ELF-1 (cell line): Measurements from ENCODE around the gene SFMBT1.

Experiments used
- DNase-seq: peaks from one replicate; pipeline ENCODE4 v3.0.0-alpha.2; 2016; ENCODE audit warnings: low read depth, low spot score

SFMBT1 gene

DNA sequence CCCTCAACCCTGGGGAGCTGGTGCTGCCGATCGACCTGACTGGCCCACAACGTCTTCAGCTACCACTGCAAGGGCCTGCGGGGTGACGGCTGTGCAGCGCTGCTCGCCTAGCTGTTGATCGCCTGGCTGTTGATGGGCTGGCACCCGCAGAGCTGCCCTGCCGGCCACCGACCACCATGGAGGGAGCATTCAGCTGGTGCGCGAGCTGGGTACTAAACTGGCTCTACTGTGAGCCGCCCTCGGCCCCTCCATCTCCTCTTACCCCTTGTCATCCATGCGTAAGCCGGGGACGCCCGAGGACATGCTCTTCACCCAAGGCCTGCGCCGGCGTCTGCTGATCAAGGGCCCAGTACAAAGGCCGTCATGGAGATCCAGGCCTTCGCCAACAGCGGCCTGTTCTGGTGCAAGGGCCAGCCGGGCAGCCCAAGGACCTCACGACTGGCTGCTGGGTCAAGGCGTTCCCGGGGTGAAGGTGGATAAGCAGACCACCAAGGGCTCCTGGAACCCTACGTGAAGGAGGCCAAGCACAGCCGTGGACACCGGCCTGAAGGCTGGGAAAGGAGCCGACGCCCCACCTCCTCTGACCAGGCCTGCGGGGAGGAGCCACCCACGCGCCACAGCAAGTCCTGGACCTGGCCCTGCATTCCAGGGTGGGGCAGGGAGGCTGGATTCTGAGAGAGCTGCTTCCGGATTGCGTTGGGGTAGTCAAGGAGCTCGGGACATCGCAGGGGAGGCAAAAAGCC lies 46.9 kb downstream of the SFMBT1 start:
- peak; percentile 48 for DNase-seq

DNA sequence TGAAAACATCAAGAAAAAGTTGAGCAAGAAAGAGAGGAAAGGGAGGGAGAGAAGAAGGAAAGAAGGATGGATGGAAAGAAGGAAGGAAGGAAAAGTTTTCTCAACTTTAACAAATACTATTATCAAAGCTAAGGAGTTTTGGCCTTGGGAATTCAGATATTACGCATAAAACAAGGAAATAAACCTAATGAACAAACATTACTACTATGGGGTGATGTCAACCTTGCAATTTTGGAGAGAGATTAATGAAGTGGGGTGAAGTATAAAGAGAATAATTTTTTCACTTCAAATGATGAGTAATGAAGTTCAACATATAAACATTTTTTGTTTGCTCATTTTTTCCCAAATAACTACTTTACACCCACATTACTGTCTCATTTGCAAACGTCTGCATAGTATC lies 55.2 kb downstream of the SFMBT1 start:
- no peak for DNase-seq

DNA sequence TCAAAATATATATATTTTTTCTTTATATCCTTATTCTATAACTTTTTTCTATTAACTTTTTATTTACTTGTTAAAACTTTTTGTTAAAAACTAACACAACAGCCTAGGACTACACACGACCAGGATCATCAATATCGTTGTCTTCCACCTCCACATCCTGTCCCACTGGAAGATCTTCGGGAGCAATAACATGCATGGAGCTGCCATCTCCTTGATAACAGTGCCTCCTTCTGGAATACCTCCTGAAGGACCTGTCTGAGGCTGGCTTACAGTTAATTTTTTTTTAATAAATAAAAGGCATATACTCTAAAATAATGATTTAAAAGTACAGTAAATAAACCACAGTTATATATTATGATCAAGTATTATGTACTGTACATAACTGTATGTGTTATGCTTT lies 58.9 kb downstream of the SFMBT1 start:
- no peak for DNase-seq

DNA sequence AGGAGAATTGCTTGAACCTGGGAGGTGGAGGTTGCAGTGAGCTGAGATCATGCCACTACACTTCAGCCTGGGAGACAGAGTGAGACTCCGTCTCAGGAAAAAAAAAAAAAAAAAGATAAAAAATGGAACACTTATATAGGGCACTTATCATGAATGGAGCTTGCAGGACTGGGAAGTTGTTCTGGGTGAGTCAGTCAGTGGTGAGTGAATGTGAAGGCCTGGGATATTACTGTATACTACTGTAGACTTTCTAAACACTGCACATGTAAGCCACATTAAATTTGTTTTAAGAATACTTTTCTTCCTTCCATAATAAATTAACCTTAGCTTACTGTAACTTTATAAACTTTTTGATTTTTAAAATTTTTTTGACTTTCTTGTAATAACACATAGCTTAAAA lies 59.8 kb downstream of the SFMBT1 start:
- DNase-seq = no peak

DNA sequence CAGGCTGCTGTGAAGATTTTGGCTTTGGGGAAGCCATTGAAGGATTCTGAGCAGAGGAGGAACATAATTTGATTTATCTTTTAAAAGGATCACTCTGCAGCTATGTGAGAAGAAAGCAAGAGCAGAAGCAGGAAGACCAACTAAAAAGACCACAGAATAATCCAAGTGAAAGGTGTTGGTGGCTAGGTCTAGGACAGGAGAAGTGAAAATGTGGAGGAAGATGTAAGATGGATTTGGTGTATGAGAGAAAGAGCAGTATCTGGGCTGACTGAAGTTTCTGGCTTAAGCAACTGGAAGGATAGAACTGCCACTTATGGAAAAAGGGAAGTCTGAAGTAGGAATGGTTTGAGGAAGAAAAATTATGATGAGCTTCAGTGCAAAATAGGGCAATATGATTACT lies 62.0 kb downstream of the SFMBT1 start:
- no peak for DNase-seq

DNA sequence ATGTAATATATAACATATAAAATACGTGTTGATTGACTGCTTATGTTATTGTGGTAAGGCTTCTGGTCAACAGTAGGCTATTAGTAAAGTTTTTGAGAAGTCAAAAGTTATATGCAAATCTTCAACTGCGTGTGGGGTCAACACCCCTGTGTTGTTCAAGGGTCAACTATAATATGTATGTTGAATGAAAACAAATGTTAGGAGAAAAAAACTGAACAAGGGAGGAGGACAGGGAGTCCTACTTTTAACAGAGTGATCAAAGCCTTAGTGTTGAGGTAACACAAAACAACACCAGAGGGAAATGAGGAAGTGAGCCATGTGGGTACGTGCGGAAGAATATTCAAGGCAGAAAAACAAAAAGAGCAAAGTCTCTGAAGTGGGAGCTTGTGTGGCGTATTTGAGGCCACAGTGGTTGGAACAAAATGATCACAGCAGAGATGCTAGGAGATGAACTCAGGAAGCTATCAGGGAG lies 62.5 kb downstream of the SFMBT1 start:
- no peak for DNase-seq

DNA sequence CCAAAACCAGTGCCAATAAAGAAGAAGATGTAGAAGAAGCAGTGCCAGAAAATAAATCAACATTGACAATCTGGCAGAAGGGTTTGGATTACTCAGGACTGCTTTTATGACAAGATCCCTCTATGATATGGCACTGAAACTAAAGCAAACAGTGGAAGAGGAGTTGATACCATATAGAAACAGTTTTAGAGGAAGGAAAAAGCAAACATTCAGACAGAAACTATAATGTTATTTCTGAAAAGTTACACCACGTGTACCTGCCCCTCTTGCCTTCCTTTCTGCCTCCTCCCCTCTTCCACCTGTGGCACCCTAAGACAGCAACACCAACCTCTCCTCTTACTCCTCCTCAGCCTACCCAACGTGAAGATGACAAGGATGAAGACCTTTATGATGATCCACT lies 63.0 kb downstream of the SFMBT1 start:
- DNase-seq = no peak

DNA sequence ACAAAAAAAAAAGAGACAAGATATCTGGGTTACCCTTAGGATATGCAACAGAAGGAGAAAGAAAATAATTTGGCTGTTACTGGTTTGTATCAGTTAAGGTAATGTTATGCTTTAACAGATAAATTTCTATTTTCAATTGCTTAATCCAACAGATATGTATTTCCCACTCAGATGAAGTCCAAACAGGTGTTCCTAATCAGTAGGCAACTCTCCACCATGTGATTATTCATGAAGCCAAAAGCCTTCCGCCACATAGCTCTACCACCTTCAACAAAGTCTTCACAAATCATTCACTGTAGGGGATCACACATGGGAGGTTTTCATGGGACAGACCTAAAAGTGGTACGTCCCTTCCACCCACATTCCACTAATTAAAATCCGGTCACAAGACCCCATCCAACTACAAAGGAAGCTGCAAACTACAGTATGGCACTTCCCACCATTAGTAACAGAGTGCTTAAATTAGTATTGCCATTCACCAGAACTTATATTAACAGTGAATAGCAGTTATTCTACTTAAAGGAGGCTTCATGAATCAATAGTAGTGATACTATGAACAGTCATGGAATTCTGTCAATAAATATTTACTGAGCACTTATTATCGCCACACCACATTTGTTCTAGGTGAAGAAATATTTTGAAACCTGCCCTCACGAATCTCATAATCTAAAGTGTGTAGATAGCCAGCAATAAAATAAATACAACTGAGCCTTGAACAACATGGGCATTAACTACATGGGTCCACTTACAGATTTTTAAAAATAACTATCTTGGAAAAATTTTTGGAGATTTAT lies 66.5 kb downstream of the SFMBT1 start:
- DNase-seq = no peak

DNA sequence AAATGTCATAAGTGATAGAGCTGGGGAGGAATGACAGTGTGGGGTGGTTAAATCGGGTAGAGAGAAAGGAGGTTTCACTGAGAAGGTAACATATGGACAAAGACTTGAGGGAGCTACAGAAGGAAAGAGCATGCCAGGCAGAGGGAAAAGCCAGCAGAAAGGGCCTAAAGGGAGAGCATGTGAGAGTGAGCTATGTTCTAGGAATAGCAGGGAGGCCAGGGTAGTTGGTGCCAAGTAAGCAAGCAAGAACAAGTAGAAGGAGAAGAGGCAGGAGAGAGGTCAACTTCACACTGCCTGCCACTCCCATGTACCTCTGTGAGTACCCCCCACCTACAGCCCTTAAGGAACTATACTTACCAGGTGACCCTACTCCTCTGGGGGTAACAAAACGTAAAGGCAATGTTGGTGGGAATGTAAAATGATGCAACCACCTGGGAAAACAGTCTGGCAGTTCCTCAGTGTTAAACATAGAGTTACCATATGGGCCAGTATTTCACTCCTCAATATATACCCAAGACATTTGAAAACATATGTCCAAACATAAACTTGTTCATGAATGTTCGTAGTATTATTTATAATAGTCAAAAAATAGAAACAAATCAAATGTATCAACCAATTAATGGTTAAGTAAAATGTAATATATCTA lies 67.6 kb downstream of the SFMBT1 start:
- no peak for DNase-seq

DNA sequence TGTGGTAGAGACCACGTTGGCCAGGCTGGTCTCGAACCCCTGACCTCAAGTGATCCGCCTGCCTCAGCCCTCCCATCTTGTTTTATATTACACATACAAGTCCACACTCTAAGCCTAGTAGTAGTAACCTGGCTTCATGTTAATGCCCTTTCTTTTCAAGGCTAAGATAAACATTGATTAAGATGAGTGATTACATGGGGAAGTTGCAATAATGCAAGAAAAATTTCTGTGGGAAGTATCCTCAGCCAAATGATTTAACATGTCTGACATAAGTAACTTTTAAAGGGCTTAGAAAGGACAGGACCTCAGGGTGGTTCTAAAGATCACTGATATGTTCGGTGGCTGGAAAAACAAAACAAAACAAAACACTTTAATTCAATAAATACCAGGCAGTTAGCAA lies 72.1 kb downstream of the SFMBT1 start:
- no peak for DNase-seq

DNA sequence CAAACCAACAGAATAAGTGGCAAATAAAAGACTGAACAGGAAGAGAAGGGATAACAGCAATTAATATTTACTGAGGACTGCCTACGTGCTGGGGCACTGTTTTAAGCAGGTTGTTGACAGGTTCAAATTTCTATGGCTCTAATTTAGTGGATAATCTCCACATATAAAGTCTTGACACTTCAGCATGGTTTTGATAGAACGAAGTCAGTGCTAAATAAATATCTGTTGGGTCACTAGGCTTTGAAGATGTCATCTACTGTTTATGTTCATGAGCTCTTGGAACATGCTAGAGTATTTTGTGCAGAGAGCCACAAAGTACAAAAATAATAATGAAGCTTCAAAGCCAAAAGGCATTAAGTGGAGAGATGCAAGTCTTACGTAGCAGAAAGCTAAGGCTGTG lies 74.0 kb downstream of the SFMBT1 start:
- no peak for DNase-seq

DNA sequence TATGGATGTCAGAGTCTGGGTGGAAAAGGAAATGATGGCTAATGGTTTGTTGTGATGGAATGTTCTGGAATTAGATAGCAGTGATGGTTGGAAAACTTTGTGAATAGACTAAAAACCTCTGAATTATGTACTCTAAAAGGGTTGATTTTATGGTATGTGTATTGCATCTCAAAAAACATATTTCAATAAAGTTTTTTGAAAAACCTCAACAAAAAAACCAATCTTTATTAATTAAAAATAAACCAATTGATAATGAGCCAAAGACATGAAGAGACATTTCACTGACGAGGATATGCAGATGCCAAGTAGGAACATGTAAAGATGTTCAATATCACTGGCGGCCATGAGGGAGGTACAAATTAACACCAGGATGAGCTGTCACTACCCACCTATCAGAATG lies 78.5 kb downstream of the SFMBT1 start:
- no peak for DNase-seq

DNA sequence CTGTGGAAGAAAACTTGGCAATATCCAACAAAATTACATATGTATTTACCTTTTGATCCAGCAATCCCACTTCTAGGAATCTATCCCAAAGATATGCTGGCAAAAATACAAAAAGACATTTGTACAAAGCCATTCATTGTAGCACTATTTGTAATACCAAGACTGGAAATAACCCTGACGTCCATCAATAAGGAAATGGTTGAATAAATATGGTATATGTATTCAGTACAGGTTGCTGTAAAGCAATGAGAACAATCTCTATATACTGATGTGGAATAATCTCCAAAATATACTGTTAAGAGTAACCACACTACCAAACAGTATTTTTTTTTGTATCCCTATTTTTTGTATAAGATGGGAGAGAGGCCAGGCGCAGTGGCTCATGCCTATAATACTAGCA lies 83.7 kb downstream of the SFMBT1 start:
- DNase-seq = no peak

DNA sequence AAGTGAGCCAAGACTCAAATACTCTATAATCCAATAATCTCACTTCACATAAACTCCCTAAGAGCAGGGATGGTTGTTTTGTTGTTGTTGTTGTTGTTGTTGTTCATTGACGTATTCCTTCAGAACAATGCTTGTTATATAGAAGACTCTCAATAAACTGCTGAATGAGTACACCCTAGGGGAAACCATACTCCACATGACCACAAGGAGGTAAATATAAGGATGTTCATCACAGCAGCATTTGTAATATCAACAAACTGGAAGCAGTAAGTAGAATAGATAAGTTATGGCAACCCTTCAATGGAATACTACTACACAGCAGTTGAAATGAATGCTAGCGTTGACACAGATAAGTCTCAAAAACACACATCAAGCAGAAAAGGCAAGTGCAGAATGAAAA lies 86.1 kb downstream of the SFMBT1 start:
- no peak for DNase-seq

DNA sequence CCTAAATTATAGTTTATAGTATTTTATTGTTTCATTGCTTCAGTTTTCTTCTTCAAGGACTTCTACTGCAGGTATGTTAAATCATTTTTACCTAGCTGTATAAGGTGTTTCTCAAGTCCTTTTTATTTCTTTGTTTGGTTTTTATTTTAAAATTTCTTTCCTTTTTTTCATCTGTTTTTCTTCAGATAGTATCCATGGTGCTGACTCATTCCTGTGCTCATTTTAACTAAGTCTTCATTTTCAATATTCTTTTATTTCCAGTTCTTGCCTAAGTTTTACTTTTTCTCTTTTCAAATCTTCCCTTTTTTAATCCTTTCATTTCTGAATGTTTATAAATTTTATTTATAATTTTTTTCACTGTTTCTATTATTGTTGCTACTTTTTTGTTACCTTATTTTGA lies 106.3 kb downstream of the SFMBT1 start:
- no peak for DNase-seq

DNA sequence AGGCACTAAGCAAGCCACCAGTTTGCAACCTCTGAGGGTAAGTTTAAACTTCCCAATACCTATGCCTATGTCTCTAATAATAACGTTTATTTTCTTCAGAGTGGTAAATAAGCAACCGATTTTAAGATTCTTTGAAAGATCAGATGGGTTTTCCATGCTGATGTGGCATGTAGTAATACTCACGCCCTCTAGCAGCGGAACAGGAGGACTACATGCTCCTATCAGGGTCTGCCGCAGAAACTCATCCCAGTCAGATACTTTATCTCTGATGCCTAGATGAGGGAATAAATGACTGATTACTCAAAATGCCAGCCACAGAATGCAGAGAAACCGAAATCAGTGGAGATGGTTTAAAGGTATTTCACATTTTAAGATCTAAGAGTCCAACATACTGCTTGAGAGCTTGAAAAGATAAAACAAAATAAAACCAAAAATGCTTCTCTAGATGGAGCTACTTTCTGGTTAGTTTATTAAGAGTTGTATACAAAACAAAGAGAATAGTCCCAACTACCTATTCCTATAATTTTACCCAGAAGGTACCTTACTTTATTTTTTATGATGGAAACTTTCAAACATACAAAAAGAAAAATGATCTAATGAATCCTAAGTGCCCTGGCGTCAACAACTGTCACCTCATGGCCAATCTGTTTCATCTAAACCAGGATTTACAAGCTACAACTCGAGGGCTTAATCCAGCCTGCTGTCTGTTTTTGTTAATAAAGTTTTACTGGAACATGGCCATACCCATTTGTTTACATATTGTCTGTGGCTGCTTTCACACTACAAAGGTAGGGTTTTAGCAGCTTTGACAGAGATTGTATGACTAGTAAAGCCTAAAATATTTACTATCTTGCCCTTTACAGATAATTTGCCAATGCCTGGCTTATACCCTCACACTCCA lies 111.0 kb downstream of the SFMBT1 start:
- peak; percentile 15 for DNase-seq

DNA sequence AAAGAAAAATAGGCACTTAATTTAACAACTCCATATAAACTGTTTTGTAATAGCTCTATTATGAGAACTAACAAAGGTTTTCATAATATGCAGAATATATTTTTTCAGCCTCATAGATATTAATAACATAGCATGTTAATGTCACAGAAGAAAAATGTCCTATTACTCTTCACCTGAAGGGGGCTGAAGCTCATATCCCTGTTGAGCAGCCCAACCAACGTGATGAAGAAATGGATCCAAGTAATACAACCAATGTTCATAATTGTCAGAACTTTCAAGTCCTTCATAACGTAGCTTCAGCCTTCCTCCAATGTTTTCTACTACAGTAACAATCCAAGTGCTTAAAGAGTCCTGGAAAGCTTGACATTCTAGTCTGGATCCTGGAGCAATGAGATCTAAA lies 114.0 kb downstream of the SFMBT1 start:
- DNase-seq = no peak

DNA sequence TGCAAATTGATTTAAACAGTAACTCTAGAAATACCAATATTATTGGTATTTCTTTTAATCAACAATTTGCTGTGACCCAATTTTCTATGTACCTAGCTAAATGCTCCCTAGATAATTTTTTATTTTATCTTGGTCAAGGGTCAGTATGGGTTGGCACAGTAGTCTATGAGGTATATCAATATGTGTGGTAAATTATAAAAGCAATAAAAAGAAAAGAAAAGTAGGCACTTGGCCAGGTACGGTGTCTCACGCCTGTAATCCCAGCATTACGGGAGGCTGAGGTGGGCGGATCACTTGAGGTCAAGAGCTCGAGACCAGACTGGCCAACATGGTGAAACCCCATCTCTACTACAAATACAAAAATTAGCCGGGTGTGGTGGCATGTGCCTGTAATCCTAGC lies 114.5 kb downstream of the SFMBT1 start:
- no peak for DNase-seq

DNA sequence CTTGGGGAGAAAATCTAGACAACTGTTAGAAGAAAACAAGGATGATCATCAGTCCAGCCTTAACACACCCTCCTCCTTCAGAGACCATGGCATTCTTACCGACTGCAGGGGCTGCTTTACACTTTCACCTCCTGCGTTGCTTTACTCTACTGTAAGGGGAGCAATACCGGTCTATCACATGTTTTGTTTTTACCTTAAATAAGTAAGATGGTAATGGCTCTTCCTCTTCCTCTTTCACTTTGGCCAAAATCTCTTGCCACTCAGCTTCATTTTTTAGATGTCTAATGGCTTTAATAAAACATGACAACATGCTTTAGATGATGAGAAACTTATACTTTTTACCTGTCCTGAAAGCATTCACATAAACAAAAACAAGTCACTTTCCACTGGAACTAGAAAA lies 115.1 kb downstream of the SFMBT1 start:
- DNase-seq = no peak

DNA sequence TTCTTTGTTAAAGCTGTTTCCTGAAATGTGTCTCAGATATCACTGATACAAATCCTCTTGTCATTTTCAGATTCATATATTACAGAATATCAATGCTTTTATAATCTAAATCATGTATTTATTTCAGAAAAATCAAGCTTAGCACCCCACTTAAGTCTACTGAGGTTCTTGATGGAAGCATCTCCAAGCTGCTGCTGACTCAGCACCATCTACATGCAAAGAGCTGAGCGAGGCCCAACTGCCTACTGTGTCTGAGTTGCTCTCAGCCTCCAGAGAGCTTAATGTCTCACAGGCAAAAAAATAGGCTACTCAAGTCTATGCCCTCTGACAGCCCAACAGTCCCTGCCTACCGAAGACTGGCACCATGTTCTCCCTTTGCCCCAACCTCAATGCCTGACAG lies 119.3 kb downstream of the SFMBT1 start:
- no peak for DNase-seq

DNA sequence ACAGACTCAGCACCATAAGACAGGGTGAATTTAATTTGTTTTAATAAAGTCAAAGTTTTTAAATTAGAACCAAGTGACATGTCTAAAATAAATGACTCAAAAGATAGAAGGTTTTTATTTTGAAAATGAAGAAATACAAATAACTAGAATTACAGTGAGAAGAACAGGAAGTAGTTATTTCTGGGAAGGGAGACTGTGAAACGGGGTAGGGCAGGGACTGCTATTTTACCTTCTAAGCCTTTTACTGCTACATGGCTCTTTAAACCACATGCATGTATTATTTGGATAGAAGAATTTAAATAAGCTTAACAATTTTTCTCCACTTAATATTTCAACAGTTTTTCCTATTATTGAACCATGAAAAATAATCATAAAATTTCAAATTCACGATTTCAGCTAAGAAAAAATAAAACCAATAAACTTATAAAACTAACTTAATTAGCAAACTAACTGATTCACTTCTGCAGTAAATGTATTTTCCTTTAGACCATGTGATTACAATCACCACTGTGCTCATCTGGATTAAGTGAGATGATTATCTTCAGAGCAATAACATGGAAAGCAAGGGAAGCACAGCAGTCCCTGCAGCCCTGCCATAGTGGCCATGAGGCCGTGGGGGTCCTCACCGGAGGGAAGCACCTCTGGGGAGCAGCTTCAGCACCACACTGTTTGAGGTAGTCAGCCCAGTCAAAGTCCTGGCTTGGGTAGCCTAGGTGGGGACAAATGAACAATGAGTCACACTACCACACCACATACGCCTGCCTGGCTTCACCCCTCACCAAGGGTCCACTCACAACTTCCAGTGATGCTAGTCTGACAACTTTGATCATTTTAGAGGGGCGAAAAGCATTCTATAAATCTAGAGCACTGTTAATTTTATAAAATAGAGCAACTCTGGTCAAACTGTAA lies 120.2 kb downstream of the SFMBT1 start:
- no peak for DNase-seq
